GM19395 (cell line): ENCODE data around the gene FMN1.
"Not testable (repeated sequence)": the region's sequence is repeated elsewhere in the genome, so short reads cannot be mapped to it uniquely, and the experiment has no call there.

Source experiments
- ATAC-seq: cut with Tn5 transposase; IDR thresholded peaks from one replicate; pipeline ENCODE4 v1.9.1; 2021; ENCODE audit warnings: mild to moderate bottlenecking, moderate library complexity; ENCODE audit not compliant: unreplicated experiment

Gene FMN1

DNA sequence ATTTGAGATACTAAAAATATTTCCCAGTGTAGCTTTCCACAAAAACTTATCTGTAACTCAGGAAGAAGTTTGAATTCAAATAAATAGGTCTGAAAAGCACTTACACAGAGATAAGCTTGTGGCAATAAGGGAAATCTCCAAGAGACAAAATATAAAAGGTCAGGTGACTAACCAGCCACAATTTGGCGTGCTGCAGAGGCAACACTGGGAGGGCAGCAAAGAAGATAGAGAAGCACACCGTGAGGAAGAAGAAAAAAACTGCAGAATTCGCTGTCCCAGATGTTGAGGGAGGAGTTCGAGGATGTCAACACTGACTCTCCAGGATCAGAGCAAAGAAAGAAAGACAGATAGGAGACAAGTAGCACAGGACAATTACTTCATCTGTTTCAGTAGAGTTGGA, 204.4 kb downstream of the FMN1 start:
- ATAC-seq: no peak

- no peak for ATAC-seq
Observed at GRCh38 chr15:32987067-32987466, 207.4 kb downstream of the FMN1 start.

DNA sequence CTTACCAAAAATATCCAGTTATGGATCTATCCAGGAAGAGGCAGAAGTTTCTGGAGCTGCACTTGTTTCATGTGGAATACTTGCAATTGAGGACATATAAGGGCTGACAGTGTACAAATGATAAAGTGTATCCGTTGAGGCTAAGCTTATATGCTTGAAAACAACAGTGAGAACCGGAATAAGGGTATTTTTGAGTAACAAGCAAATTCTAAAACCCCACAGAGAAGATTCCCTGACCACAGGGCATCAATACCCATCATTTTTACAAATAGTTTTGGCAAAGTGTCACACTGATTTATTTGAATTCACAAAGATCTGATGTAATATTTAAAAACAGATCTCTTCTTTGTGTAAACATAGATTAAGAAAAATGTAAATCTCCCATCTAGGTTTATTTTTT, 208.4 kb downstream of the FMN1 start:
- ATAC-seq: no peak

GRCh38 chr15:32983679-32984078, 210.8 kb downstream of the FMN1 start:
- no peak for ATAC-seq

DNA sequence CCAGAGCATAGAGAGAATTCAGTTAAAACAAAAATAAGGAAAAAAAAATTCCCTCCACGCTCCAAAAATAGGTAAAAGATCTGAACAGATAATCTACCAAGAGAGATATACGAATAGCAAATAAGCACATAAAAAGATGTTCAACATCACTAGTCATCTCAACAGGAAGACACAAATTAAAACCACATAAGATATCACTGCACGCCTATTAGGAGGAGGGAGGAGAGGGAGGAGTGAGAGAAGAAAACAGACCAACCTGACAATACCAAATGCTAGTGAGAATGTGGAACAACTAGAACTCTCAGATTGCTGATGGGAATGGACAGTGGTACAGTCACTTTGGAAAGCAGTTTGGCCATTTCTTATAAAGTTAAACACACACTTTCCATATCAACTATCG, 212.5 kb downstream of the FMN1 start:
- ATAC-seq: no peak

GRCh38 chr15:32981536-32981935, 213.0 kb downstream of the FMN1 start:
- ATAC-seq: no peak

- ATAC-seq: no peak
Observed at GRCh38 chr15:32979710-32980109, 214.8 kb downstream of the FMN1 start.

- no peak for ATAC-seq
Observed at GRCh38 chr15:32977506-32977905, 217.0 kb downstream of the FMN1 start.

- ATAC-seq: no peak
Observed at GRCh38 chr15:32974691-32975090, 219.8 kb downstream of the FMN1 start.

DNA sequence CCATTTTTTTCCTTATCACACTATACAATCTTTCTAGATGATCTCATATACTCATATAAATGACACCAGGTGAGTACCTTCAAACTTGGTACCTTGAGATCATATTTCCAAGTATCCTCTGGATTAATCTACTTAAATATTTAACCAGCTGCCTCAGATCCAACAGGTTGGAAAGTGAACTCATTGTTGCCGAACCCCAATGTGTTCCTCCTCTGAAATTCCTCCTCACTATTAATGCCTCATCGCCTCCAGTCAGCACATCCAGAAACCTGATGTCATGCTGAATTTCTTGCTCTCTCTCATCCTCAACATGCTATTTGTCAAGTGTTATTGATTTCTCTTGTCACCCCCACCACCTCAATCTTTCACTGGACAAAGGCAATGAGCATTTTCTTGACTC, 221.8 kb downstream of the FMN1 start:
- ATAC-seq: no peak

DNA sequence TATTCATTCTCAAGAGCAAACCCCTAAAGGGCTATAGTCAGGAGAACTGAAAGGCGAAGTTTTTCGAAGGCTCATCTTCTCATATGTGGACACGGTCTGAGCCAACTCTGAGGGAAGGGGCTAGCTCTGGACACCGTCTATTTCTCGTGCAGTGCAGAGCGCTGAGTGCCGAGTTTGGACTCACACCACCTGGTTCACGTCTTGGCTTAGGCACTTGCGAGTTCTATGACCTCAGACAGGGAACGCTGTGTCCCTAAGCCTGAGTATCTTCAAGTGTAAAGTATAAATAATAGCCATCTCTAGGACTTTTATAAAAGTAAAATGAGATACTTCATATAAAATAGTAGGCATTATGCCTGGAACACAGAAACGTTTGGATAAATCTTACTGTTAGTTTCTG, 223.7 kb downstream of the FMN1 start:
- ATAC-seq: no peak

DNA sequence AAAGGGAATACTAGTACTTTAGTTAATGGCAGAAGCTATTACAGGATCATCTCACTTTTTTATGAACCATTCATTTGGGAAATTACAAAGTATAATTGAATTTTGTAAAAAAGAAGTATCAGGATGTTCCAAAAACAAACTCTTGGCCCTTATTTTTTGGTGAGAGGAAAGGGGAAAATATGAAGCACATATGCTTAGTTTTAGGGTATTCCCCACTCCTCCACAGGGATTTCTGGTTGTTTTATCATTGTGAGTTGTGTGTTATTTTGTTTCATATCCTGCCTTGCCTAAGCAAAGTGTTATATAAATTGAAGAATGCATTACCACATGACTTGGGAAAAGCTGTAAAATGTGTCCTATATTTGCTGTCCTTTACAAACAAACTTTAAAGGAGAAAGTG, 227.0 kb downstream of the FMN1 start:
- ATAC-seq: no peak

GRCh38 chr15:32966512-32966911, 228.0 kb downstream of the FMN1 start:
- no peak for ATAC-seq

- no peak for ATAC-seq
Observed at GRCh38 chr15:32965897-32966296, 228.6 kb downstream of the FMN1 start.

- no peak for ATAC-seq
Observed at GRCh38 chr15:32959077-32959476, 235.4 kb downstream of the FMN1 start.

GRCh38 chr15:32957219-32957618, 237.3 kb downstream of the FMN1 start:
- ATAC-seq: no peak

DNA sequence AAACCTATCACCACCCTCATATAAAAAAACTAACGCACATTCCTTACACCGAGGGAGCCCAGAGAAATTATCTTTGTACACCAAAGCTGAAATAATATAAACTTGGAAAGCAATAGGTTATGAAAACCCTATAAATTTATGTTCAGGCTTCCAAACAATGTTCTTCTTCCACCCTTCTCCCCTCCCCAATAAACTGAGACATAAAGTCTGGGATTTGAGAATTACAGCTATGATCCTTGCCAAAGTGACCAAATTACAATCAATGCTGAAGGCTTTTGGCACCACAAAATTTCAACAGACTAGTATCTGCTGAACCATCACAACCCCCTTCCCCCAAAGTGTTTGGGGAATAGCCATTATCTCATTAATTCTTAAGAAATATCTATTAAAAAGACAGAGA, 237.8 kb downstream of the FMN1 start:
- no peak for ATAC-seq

DNA sequence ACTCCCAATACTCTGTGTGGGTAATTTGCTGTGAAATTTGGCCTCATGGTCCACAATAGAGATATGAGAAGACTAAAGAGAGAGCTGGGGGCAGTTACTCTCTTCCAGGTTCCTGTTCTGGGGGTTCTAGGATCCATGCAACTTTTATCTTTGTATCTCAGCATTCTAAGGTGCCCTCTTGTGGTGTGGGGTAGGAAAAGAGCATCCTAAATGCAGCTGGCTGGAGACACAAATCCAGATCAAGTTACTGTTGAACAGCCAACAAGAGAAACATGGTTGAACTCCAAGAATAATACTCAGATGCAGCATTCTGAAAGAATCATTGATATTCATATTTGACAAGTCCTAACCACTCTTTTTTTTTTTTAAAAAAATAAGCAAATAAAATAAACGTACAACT, 238.5 kb downstream of the FMN1 start:
- no peak for ATAC-seq

DNA sequence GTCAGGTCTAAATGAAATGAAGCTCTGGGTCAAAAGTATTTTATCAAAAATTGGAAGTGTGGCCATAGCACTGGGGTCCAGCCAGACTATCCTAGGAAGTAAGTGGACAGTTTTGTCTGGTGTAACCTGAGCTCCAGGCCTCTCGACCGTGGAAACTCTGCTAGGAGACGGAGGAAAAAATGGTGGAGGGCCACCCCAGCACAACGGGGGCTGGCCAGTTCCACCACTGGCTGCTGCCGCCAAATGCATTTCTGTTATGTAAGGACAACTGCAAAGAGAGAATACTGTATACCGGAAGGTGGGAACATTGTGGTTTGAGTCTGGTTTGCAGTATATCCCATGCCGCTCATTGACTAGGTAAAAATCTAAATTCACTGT, 241.0 kb downstream of the FMN1 start:
- no peak for ATAC-seq

- no peak for ATAC-seq
Observed at GRCh38 chr15:32952901-32953532, 241.5 kb downstream of the FMN1 start.

DNA sequence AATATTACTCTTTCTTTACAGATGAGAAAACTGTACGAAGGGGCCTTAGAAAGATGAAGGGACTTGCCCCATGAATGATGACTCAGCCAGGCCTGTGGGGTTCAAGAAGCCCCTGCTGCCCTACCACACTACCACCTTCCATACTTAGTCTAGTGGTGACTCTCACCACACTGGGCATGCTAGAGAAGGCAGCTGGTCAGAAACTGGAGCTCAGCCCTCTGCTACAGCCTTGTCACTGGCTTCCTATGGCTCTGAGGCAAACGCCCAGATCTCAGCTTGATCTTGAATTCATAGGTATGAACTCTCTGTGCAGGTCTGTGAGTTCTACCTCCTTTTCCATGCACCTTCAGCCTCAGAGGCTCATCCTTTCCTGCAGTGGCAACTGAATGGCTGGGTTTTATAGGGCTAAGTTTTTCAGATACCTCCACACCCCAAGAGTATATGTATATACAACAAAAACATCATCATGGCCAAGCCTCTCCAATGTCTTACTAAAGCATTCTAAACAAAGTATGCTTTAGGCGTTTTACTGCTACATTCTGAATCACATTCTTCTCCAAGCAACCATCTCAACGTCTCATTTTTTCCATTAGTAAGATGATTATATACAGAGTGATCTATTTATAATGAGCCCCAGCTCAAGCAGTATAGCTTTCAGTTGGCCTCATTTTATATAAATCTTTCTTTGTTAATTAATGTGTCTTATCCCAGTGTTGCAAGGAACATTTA, 242.6 kb downstream of the FMN1 start:
- ATAC-seq: no peak

- not testable (repeated sequence) for ATAC-seq
Observed at GRCh38 chr15:32950051-32950450, 244.5 kb downstream of the FMN1 start.

DNA sequence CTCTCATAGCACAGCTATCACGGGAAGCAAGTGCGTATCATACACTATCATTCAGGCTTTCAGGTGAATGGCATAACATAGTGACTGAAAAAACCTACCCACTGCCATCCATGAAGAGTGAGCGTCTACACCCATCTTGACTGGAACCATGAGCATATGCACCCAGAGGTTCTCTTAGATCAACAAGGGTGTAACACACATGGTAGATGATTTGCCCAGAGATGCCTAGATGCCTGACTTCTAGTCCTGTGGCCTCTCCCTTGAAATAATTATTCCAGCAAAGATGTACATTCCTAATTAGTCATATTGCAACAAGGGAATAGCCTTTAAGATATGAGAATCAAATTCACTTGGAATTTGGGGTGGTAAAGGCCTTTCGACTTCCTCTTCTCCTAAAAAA, 248.3 kb downstream of the FMN1 start:
- ATAC-seq: no peak
